NCI-H526 (cell line): ENCODE data around the gene DIPK1A.

Experiments
- DNase-seq, 2 experiments: peaks; one replicate each; lab custom pipeline; 2025; lab: John Stamatoyannopoulos, UW

DIPK1A gene

DNA sequence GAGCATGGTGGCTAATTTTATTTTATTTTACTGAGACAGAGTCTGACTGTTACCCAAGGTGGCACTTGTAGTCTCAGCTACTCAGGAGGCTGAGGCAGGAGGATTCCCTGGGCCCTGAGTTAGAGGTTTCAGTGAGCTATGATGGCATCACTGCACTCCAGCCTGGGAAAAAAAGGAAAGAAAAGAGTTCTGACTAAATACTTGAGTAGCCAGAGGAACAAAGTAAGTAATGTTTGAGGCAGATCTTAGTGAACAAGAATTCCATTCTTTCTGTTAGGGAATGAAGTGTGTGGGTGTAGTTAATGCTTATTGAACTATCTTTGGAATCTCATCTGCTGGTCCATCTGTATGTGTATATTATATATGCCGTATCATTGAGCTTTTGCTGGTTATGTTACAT, 163.3 kb downstream of the DIPK1A start:
- DNase-seq: no peak

DNA sequence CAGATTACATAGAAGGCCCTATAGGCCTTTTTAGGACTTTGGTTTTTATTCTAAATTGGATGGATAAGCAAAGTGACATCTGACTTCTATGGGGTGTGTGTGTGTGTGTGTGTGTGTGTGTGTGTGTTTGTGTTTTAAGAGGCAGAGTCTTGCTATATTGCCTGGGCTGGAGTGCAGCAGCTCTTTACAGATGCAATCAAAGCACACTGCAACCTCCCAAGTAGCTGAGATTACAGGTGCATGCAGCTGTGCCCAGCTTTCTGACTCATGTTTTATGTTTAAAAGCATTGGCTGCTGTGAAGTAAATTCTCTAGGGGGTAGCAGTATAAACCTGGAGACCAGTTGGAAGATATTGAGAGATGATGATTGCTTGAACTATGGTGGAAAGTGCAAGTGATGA, 164.0 kb downstream of the DIPK1A start:
- DNase-seq: no peak

- DNase-seq: no peak
These were observed 166.1 kb downstream of the DIPK1A start for GRCh38 chr1:92795166-92795565.

GRCh38 chr1:92792340-92792782, 168.9 kb downstream of the DIPK1A start:
- no peak for DNase-seq
